Spleen (tissue), 7 donors: ENCODE results near the gene DOK7.

Source experiments
- POLR2A ChIP-seq, 3 donors: fragments of 450-650 bp; IDR thresholded peaks; one replicate each; pipeline ENCODE4 v1.5.1; 2017; ENCODE audit warnings: antibody characterized with exemption in 3 of 3, mild to moderate bottlenecking in 1 of 3
- POLR2AphosphoS5 ChIP-seq, 3 donors: sonication (generic); formaldehyde crosslinking; IDR thresholded peaks; one replicate each; pipeline ENCODE4 v1.5.1; 2017; ENCODE audit warnings: antibody characterized with exemption in 3 of 3
- TF ChIP-seq, protein P1 (sequence below), 11 experiments: fragments of 200-600 bp in 7 of 11; fragments of 450-650 bp in 4 of 11; sonication (generic) in 4 of 11; IDR thresholded peaks in 8 of 11; conservative IDR thresholded peaks in 3 of 11; 1 replicate in 7 of 11; 2 replicates in 4 of 11; pipeline versions ENCODE4 v1.4.0 to v1.8.0; 2016 to 2021; ENCODE audit warnings: antibody characterized with exemption in 11 of 11, inconsistent platforms in 4 of 11, mild to moderate bottlenecking in 1 of 11
- donor health status: DM: no; HTN: no; CAD: no; lungs with moderate emphysema.
- donor health status: DM: no; HTN: no; CAD: no.
- donor health status: DM: no; HTN: no; CAD: no.

DNA sequence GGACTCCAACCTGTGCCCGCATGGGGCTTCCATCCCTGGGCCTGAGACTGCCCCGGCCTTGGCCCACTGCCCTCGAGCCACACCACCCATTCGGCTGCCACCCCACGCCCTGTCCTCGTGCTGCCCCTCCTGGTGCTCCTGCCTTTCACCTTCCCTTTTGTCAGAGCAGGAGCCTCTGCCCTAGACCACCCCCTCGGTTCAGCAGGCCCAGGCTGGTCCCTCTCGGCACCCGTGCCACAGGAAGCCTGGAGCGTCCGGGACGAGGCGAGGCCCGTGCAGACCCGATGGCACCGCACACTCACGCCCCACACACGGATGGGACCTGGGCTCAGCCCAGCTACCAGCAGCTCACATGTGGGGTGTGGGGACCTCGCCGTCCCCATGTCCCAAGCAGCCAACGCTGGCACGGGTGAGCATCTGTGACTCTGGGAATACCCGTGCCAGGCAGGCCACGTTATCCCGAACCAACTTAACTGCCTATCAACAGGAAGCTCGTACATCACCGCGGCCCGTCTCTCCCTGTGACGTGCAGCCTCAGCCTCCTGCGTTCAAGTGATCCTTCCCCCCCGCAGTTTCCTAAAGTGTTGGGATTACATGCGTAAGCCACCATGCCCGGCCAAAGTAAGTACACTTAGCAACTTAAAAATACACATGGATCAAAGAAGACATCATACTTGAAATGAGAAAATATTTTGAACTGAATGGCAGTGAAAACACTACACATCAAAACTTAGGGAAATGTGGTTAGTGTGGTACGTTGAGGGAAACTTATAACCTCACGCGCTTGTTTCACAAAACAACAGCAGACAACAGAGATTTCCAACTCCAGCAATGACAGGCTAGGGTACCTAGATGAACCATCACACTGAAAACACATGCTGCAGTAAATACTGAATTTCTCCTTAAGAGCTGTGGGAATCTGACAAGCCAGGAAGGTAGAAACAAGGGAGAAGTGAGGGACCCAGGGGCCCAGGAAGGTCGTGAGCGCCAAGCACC is 40.1 kb downstream of the DOK7 start:
- TF ChIP-seq, protein P1, sequence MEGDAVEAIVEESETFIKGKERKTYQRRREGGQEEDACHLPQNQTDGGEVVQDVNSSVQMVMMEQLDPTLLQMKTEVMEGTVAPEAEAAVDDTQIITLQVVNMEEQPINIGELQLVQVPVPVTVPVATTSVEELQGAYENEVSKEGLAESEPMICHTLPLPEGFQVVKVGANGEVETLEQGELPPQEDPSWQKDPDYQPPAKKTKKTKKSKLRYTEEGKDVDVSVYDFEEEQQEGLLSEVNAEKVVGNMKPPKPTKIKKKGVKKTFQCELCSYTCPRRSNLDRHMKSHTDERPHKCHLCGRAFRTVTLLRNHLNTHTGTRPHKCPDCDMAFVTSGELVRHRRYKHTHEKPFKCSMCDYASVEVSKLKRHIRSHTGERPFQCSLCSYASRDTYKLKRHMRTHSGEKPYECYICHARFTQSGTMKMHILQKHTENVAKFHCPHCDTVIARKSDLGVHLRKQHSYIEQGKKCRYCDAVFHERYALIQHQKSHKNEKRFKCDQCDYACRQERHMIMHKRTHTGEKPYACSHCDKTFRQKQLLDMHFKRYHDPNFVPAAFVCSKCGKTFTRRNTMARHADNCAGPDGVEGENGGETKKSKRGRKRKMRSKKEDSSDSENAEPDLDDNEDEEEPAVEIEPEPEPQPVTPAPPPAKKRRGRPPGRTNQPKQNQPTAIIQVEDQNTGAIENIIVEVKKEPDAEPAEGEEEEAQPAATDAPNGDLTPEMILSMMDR (IDR thresholded peaks at IDR 0.05 in 8 of 11, conservative IDR thresholded peaks at IDR 0.05 in 3 of 11): no peak
- no peak for TF ChIP-seq POLR2A (IDR thresholded peaks at IDR 0.05)
- TF ChIP-seq POLR2AphosphoS5 (IDR thresholded peaks at IDR 0.05): peak in 1 of 3 donors; percentile 7
